HCT116 (cell line): ENCODE results near the gene TFG. TPM values are rescaled to one million over a fixed set of nuclear protein-coding genes. Genes with fewer than 3 reads are reported as not detected.

Experiments
- ATAC-seq: fragments of 200-7000 bp; cut with Tn5 transposase; 2 replicates; pipeline ENCODE4 v1.9.1; 2020; ENCODE audit warnings: mild to moderate bottlenecking, moderate library complexity
- BruUV-seq: library from RNA; stranded (reverse); fragments of 400-500 nt; replicated peaks from 2 replicates; lab custom pipeline; 2021; lab: Mats Ljungman, UMichigan
- CTCF ChIA-PET: fragments of 300-600 bp; sonication (Branson Sonifier 250); formaldehyde crosslinking; loops from one replicate; lab custom pipeline; 2021; ENCODE audit warnings: antibody characterized with exemption; lab: Charles Lee
- POLR2A ChIA-PET: fragments of 300-600, 350-600 bp; sonication (Branson Sonifier 250); formaldehyde crosslinking; loops from one replicate; lab custom pipeline; 2021; ENCODE audit warnings: antibody characterized with exemption; lab: Charles Lee
- RAD21 ChIA-PET, 2 experiments: fragments of 300-600 bp; sonication (Branson Sonifier 250); formaldehyde crosslinking; loops; one replicate each; lab custom pipeline; 2023; ENCODE audit warnings: low total read pairs in 2 of 2; ENCODE audit not compliant: uncharacterized antibody in 2 of 2, unreplicated experiment in 2 of 2, low non-redundant PET in 1 of 2; lab: Charles Lee
- DNase-seq: peaks from one replicate; pipeline ENCODE4 v3.0.0-alpha.2; 2010; ENCODE audit warnings: low read depth, low spot score
- H2AFZ ChIP-seq: fragments of 200-600 bp; shearing (Covaris generic), sonication (generic); 2 replicates; pipeline ENCODE4 v1.6.1; 2017; ENCODE audit warnings: low read depth, mixed run types, mixed read lengths, antibody characterized with exemption, low read length; ENCODE audit not compliant: poor library complexity, severe bottlenecking
- H3K27ac ChIP-seq: 2 replicates; pipeline ENCODE4 v1.5.1; 2012; ENCODE audit warnings: low read depth, low read length
- H3K27me3 ChIP-seq: fragments of 200-600 bp; sonication (generic); 2 replicates; pipeline ENCODE4 v1.6.1; 2016; ENCODE audit warnings: mixed run types, low read length, mixed read lengths; ENCODE audit not compliant: insufficient read depth
- H3K36me3 ChIP-seq, 2 experiments: fragments of 200-500 bp in 1 of 2; fragments of 200-600 bp in 1 of 2; sonication (Bioruptor generic) in 1 of 2; sonication (generic) in 1 of 2; 2 replicates each; pipeline versions ENCODE4 v1.5.1 to v1.6.1; 2014 to 2016; ENCODE audit warnings: low read length in 2 of 2, inconsistent platforms in 1 of 2, mixed read lengths in 1 of 2, mixed run types in 1 of 2; ENCODE audit not compliant: insufficient read depth in 2 of 2, control insufficient read depth in 1 of 2
- H3K4me1 ChIP-seq, 2 experiments: fragments of 200-600 bp in 1 of 2; sonication (generic) in 1 of 2; 2 replicates each; pipeline versions ENCODE4 v1.5.1 to v1.6.1; 2012 to 2017; ENCODE audit warnings: low read length in 2 of 2, inconsistent platforms in 1 of 2, mild to moderate bottlenecking in 1 of 2, mixed read lengths in 1 of 2, mixed run types in 1 of 2, moderate library complexity in 1 of 2; ENCODE audit not compliant: insufficient read depth in 2 of 2, control insufficient read depth in 1 of 2
- H3K4me2 ChIP-seq: fragments of 200-600 bp; sonication (generic); 2 replicates; pipeline ENCODE4 v1.6.1; 2017; ENCODE audit warnings: mixed run types, low read length, mixed read lengths
- H3K4me3 ChIP-seq, 2 experiments: fragments of 200-600 bp in 1 of 2; sonication (generic) in 1 of 2; replicated peaks in 1 of 2; 2 replicates each; pipeline ENCODE4 v1.5.1; 2011 to 2016; ENCODE audit warnings: low read length in 2 of 2, control low read depth in 1 of 2, low read depth in 1 of 2, mild to moderate bottlenecking in 1 of 2, mixed read lengths in 1 of 2, mixed run types in 1 of 2
- H3K79me2 ChIP-seq: fragments of 200-600 bp; sonication (generic); 2 replicates; pipeline ENCODE4 v1.6.1; 2017; ENCODE audit warnings: mild to moderate bottlenecking, mixed run types, low read length, moderate library complexity, mixed read lengths; ENCODE audit not compliant: insufficient read depth
- H3K9ac ChIP-seq: fragments of 200-600 bp; sonication (generic); 2 replicates; pipeline ENCODE4 v1.6.1; 2016; ENCODE audit warnings: low read length, mixed read lengths
- H3K9me2 ChIP-seq: fragments of 200-600 bp; sonication (generic), shearing (Covaris generic); 2 replicates; pipeline ENCODE4 v1.6.1; 2017; ENCODE audit warnings: mixed run types, mild to moderate bottlenecking, moderate library complexity; ENCODE audit not compliant: insufficient read depth
- H3K9me3 ChIP-seq, 2 experiments: fragments of 200-500 bp in 1 of 2; fragments of 200-600 bp in 1 of 2; sonication (Bioruptor generic) in 1 of 2; sonication (generic) in 1 of 2; 2 replicates each; pipeline ENCODE4 v1.6.1; 2014 to 2017; ENCODE audit warnings: low read length in 2 of 2, mixed read lengths in 2 of 2, inconsistent platforms in 1 of 2, low read depth in 1 of 2, mild to moderate bottlenecking in 1 of 2, mixed run types in 1 of 2, moderate library complexity in 1 of 2; ENCODE audit not compliant: control insufficient read depth in 1 of 2, insufficient read depth in 1 of 2
- H4K20me1 ChIP-seq: fragments of 200-600 bp; sonication (generic), shearing (Covaris generic); 2 replicates; pipeline ENCODE4 v1.6.1; 2017; ENCODE audit warnings: mixed run types, mild to moderate bottlenecking, moderate library complexity; ENCODE audit not compliant: insufficient read depth
- ATF3 ChIP-seq: IDR thresholded peaks from 2 replicates; pipeline ENCODE4 v1.6.1; 2012
- CBX3 ChIP-seq: IDR thresholded peaks from 2 replicates; pipeline ENCODE4 v1.6.1; 2012; ENCODE audit warnings: low read depth
- CTCF ChIP-seq, 3 experiments: fragments of 200-600 bp in 1 of 3; sonication (generic) in 1 of 3; IDR thresholded peaks in 2 of 3; conservative IDR thresholded peaks in 1 of 3; 2 replicates each; pipeline ENCODE4 v1.5.1; 2012 to 2017; ENCODE audit warnings: low read depth in 2 of 3, low read length in 2 of 3, antibody characterized with exemption in 1 of 3, borderline replicate concordance in 1 of 3, control low read depth in 1 of 3, mild to moderate bottlenecking in 1 of 3, mixed read lengths in 1 of 3, mixed run types in 1 of 3, moderate library complexity in 1 of 3; ENCODE audit not compliant: insufficient read depth in 1 of 3
- EGR1 ChIP-seq: IDR thresholded peaks from 2 replicates; pipeline ENCODE4 v1.6.1; 2012; ENCODE audit warnings: low read depth
- ELF1 ChIP-seq: IDR thresholded peaks from 2 replicates; pipeline ENCODE4 v1.6.1; 2012; ENCODE audit warnings: low read depth, borderline replicate concordance
- EZH2 ChIP-seq: fragments of 200-600 bp; sonication (generic); IDR thresholded peaks from 2 replicates; pipeline ENCODE4 v1.6.1; 2017; ENCODE audit warnings: antibody characterized with exemption, mixed run types
- FOSL1 ChIP-seq: IDR thresholded peaks from 2 replicates; pipeline ENCODE4 v1.6.1; 2012; ENCODE audit warnings: low read depth
- JUND ChIP-seq: IDR thresholded peaks from 2 replicates; pipeline ENCODE4 v1.6.1; 2012
- MAX ChIP-seq: IDR thresholded peaks from 2 replicates; pipeline ENCODE4 v1.6.1; 2012
- POLR2A ChIP-seq: IDR thresholded peaks from 2 replicates; pipeline ENCODE4 v1.7.0; 2011; ENCODE audit warnings: borderline replicate concordance; ENCODE audit not compliant: insufficient read depth, insufficient read length; ENCODE audit errors: extremely low read depth
- POLR2AphosphoS5 ChIP-seq: IDR thresholded peaks from 2 replicates; pipeline ENCODE4 v1.6.1; 2011; ENCODE audit warnings: mild to moderate bottlenecking, low read depth, low read length, moderate library complexity
- RAD21 ChIP-seq: IDR thresholded peaks from 2 replicates; pipeline ENCODE4 v1.6.1; 2012; ENCODE audit warnings: low read depth, mild to moderate bottlenecking
- REST ChIP-seq: IDR thresholded peaks from 2 replicates; pipeline ENCODE4 v1.6.1; 2012; ENCODE audit warnings: low read depth
- SIN3A ChIP-seq: IDR thresholded peaks from 2 replicates; pipeline ENCODE4 v1.6.1; 2012; ENCODE audit warnings: low read depth
- SP1 ChIP-seq: IDR thresholded peaks from 2 replicates; pipeline ENCODE4 v1.6.1; 2012; ENCODE audit warnings: low read depth
- SRF ChIP-seq: IDR thresholded peaks from 2 replicates; pipeline ENCODE4 v1.6.1; 2012; ENCODE audit warnings: low read depth
- YY1 ChIP-seq: IDR thresholded peaks from 2 replicates; pipeline ENCODE4 v1.6.1; 2011; ENCODE audit warnings: low read length, low read depth, moderate library complexity, mild to moderate bottlenecking; ENCODE audit not compliant: insufficient replicate concordance; ENCODE audit errors: extremely low read depth
- ZFX ChIP-seq: fragments of 450-650 bp; IDR thresholded peaks from 2 replicates; pipeline ENCODE4 v1.6.1; 2017
- ZNF274 ChIP-seq: fragments of 200-500 bp; sonication (Bioruptor generic); IDR thresholded peaks from 2 replicates; pipeline ENCODE4 v1.6.1; 2014; ENCODE audit warnings: mild to moderate bottlenecking, low read depth, low read length, inconsistent platforms
- intact Hi-C: fragments of 100-400 bp; cut with micrococcal nuclease; formaldehyde crosslinking; loops from 2 replicates; pipeline ENCODE4 v1.10.0; 2022
- total RNA-seq: library from RNA; stranded (reverse); gene quantifications from one replicate; pipeline ENCODE4 v1.2.1, GENCODE V29; 2021; ENCODE audit not compliant: unreplicated experiment

TFG gene
- total RNA-seq, 1 experiment from 2014 or later = 99.1 TPM

GRCh38 chr3:100698736-100699135 is 10.6 kb upstream of the TFG start:
- H3K9me3 ChIP-seq = no peaks in the 10 kb centered on the region
- no peak overlapping the region for H3K4me2 ChIP-seq
- no peak overlapping the region for H3K9ac ChIP-seq
- ChIA-PET CTCF (no interaction called here), POLR2A (no interaction called here), RAD21 (no interaction called here)
- H3K79me2 ChIP-seq = no peaks in the 10 kb centered on the region
- no peaks in the 10 kb centered on the region for H3K9me2 ChIP-seq
- no peak for DNase-seq
- H3K36me3 ChIP-seq = no peaks in the 10 kb centered on the region
- no peaks in the 10 kb centered on the region for H4K20me1 ChIP-seq
- no peaks in the 10 kb centered on the region for H3K27me3 ChIP-seq
- H2AFZ ChIP-seq = no peak overlapping the region
- no peak for TF ChIP-seq POLR2A
- TF ChIP-seq SRF = no peak
- TF ChIP-seq SIN3A = no peak
- no peak for TF ChIP-seq JUND
- no peak for TF ChIP-seq CTCF (IDR thresholded peaks at IDR 0.05 in 2 of 3, conservative IDR thresholded peaks at IDR 0.05 in 1 of 3; ENCODE audit: borderline replicate concordance in 1 of 3, insufficient read depth in 1 of 3, low read depth in 2 of 3, low read length in 2 of 3)
- TF ChIP-seq MAX = no peak
- no peak for TF ChIP-seq RAD21
- no peak for TF ChIP-seq ZNF274
- no peak for TF ChIP-seq REST
- no peak for TF ChIP-seq FOSL1
- TF ChIP-seq SP1 = no peak
- no peak for TF ChIP-seq CBX3
- TF ChIP-seq EZH2 = no peak
- TF ChIP-seq ELF1 = no peak
- no peak for TF ChIP-seq YY1
- TF ChIP-seq EGR1 = no peak
- no peak for TF ChIP-seq ZFX
- no peak for TF ChIP-seq POLR2AphosphoS5
- TF ChIP-seq ATF3 = no peak
- H3K4me3 ChIP-seq = no peak overlapping the region
- no peak for ATAC-seq
- no peak overlapping the region for H3K27ac ChIP-seq
- no TSS peak for BruUV-seq
- no peaks in the 10 kb centered on the region for H3K4me1 ChIP-seq
- intact Hi-C loops = no loop called here
